A673 (cell line): ENCODE measurements around the gene OR10J4. TPM values are rescaled to one million over a fixed set of nuclear protein-coding genes. Genes with fewer than 3 reads are reported as not detected.
"Not testable (repeated sequence)": the region's sequence is repeated elsewhere in the genome, so short reads cannot be mapped to it uniquely, and the experiment has no call there.

Experiments
- BruUV-seq: library from RNA; stranded (reverse); fragments of 400-500 nt; replicated peaks from 2 replicates; lab custom pipeline; 2021; lab: Mats Ljungman, UMichigan
- CTCF ChIA-PET: fragments of 300-600 bp; sonication (Branson Sonifier 250); formaldehyde crosslinking; loops from one replicate; lab custom pipeline; 2022; ENCODE audit warnings: antibody characterized with exemption; lab: Charles Lee
- POLR2A ChIA-PET: fragments of 300-600 bp; sonication (Branson Sonifier 250); formaldehyde crosslinking; loops from one replicate; lab custom pipeline; 2022; ENCODE audit warnings: antibody characterized with exemption; ENCODE audit not compliant: low non-redundant PET; lab: Charles Lee
- DNase-seq: peaks from one replicate; pipeline ENCODE4 v3.0.0-alpha.2; 2015; ENCODE audit warnings: low spot score
- H3K27ac ChIP-seq: fragments of 200-600 bp; sonication (generic); 2 replicates; pipeline ENCODE4 v1.5.1; 2016; ENCODE audit warnings: mixed run types, low read depth, mild to moderate bottlenecking, mixed read lengths, antibody characterized with exemption, low read length; ENCODE audit not compliant: poor library complexity, severe bottlenecking
- H3K27me3 ChIP-seq: fragments of 200-600 bp; sonication (generic); replicated peaks from 2 replicates; pipeline ENCODE4 v1.6.1; 2017; ENCODE audit warnings: mixed run types, low read depth, mild to moderate bottlenecking, mixed read lengths, antibody characterized with exemption, low read length; ENCODE audit not compliant: insufficient read depth, poor library complexity
- H3K36me3 ChIP-seq: fragments of 200-600 bp; sonication (generic); 2 replicates; pipeline ENCODE4 v1.6.1; 2016; ENCODE audit warnings: mixed run types, mild to moderate bottlenecking, mixed read lengths, antibody characterized with exemption, low read length; ENCODE audit not compliant: insufficient read depth, poor library complexity, severe bottlenecking
- H3K4me1 ChIP-seq: fragments of 200-600 bp; sonication (generic); 2 replicates; pipeline ENCODE4 v1.6.1; 2017; ENCODE audit warnings: mixed run types, mild to moderate bottlenecking, mixed read lengths, antibody characterized with exemption, low read length; ENCODE audit not compliant: insufficient read depth, poor library complexity, severe bottlenecking
- H3K4me3 ChIP-seq: fragments of 200-600 bp; sonication (generic); 2 replicates; pipeline ENCODE4 v1.5.1; 2016; ENCODE audit warnings: low read depth, mixed run types, mild to moderate bottlenecking, mixed read lengths, low read length; ENCODE audit not compliant: poor library complexity, severe bottlenecking
- H3K9me3 ChIP-seq: fragments of 200-600 bp; sonication (generic); 2 replicates; pipeline ENCODE4 v1.6.1; 2016; ENCODE audit warnings: mixed run types, low read depth, mild to moderate bottlenecking, mixed read lengths, antibody characterized with exemption, low read length; ENCODE audit not compliant: poor library complexity, severe bottlenecking
- CTCF ChIP-seq: fragments of 300-800, 200-600 bp; sonication (generic); conservative IDR thresholded peaks from 2 replicates; pipeline ENCODE4 v1.5.1; 2017; ENCODE audit warnings: low read depth, mild to moderate bottlenecking, antibody characterized with exemption, low read length, moderate library complexity, mixed read lengths
- EZH2 ChIP-seq: fragments of 200-600 bp; sonication (generic); IDR thresholded peaks from 2 replicates; pipeline ENCODE4 v1.6.1; 2017; ENCODE audit warnings: borderline replicate concordance, low read depth, mild to moderate bottlenecking, mixed read lengths, antibody characterized with exemption, low read length; ENCODE audit not compliant: poor library complexity, severe bottlenecking
- intact Hi-C: fragments of 100-400 bp; cut with micrococcal nuclease; formaldehyde crosslinking; loops from one replicate; pipeline ENCODE4 v1.10.0; 2022; ENCODE audit not compliant: unreplicated experiment
- total RNA-seq: library from RNA; stranded (reverse); gene quantifications from 2 replicates; pipeline ENCODE4 v1.2.3, GENCODE V29; 2021

The OR10J4 gene
- total RNA-seq, 1 experiment from 2014 or later, result not detected

- ChIA-PET POLR2A (no interaction called here), CTCF (no interaction called here)
- H3K4me1 ChIP-seq, result no peaks in the 10 kb centered on the region
- no peak overlapping the region for H3K4me3 ChIP-seq
- peaks cover 14% of the 10 kb centered on the region for H3K27me3 ChIP-seq
- no peak for DNase-seq
- no peak overlapping the region for H3K27ac ChIP-seq
- H3K9me3 ChIP-seq, result no peaks in the 10 kb centered on the region
- TF ChIP-seq EZH2 (no peak), CTCF (no peak)
- H3K36me3 ChIP-seq, result no peaks in the 10 kb centered on the region
- intact Hi-C loops, result no loop called here
- no TSS peak for BruUV-seq
These were observed 12.5 kb downstream of the OR10J4 start for GRCh38 chr1:159444511-159444910.

GRCh38 chr1:159448181-159448580 is 16.2 kb downstream of the OR10J4 start:
- Histone ChIP-seq H3K27me3 (peaks cover 3% of the 10 kb centered on the region), H3K36me3 (no peaks in the 10 kb centered on the region), H3K9me3 (peaks cover 4% of the 10 kb centered on the region), H3K4me1 (no peaks in the 10 kb centered on the region), H3K4me3 (no peak overlapping the region), H3K27ac (no peak overlapping the region)
- TF ChIP-seq EZH2, result no peak
- intact Hi-C loops, result no loop called here
- ChIA-PET CTCF (no interaction called here), POLR2A (no interaction called here)
- no peak for DNase-seq
- no TSS peak for BruUV-seq

GRCh38 chr1:159449605-159450004 is 17.6 kb downstream of the OR10J4 start:
- H3K27me3 ChIP-seq, DNase-seq, BruUV-seq, CTCF ChIA-PET, POLR2A ChIA-PET, H3K27ac ChIP-seq, H3K4me3 ChIP-seq, H3K9me3 ChIP-seq, intact Hi-C loops, H3K36me3 ChIP-seq, H3K4me1 ChIP-seq: not testable (repeated sequence)

- no peaks in the 10 kb centered on the region for H3K4me1 ChIP-seq
- CTCF ChIA-PET, result no interaction called here
- no peak overlapping the region for H3K4me3 ChIP-seq
These were observed 27.5 kb downstream of the OR10J4 start for GRCh38 chr1:159459551-159459950.

More at GRCh38 chr1:159459551-159459950, 27.5 kb downstream of the OR10J4 start:
- Histone ChIP-seq H3K27me3 (no peaks in the 10 kb centered on the region), H3K27ac (no peak overlapping the region), H3K36me3 (no peaks in the 10 kb centered on the region), H3K9me3 (peaks cover 15% of the 10 kb centered on the region)
- POLR2A ChIA-PET, result no interaction called here
- intact Hi-C loops, result no loop called here
- no peak for TF ChIP-seq CTCF
- TF ChIP-seq EZH2, result no peak
- DNase-seq, result no peak
- no TSS peak for BruUV-seq
